Dermis lymphatic vessel endothelial cell (primary cell): ENCODE data around the gene RANBP10. TPM values are rescaled to one million over a fixed set of nuclear protein-coding genes. Genes with fewer than 3 reads are reported as not detected.

Source experiments
- total RNA-seq: library from RNA; depleted of rRNA; stranded (reverse); fragments of >200 nt; gene quantifications from 2 replicates; pipeline ENCODE4 v1.2.1, GENCODE V29; 2014

RANBP10 gene
- 7.0 and 7.9 TPM in 2 replicates for total RNA-seq

DNA sequence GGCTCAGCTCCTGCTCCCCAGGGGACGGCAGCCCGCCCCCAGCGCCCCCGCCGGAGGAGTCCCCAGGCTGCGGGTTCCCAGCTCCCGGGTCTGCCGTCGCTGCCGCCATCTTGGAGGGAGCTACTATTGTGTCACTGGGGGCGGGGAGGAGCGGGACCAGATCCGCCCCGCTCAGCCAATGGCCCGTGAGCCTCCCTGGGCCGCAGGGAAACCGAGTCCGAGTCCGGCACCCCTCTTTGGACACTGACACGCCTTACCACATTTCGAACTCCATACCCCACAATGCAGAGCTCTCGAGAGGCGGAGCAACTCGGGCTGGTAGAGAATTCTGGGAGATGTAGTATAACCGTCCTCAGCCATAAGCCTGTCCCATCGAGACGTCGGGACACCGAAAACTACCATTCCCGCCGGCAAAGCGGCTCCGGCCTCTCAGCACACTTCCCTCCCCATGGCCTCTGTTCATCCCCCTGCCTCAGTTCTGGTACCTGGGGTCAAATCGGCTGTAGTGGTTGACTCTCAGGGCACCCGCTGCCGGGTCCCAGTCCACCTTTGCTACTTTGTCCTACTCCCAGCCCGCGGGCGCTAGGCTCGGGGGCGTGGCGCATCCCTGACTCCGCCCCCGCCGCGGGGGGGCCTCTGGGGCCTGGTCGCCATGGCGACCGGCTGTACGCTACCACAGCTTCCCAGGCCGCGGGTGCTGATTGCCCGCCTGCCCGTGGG is at the start of gene RANBP10, which contains the start of gene TSNAXIP1:
RANBP10 (minus strand) TSS at position 133 of the 720 bp plus-strand sequence; CDS start at position 109, 24 bp downstream.
TSNAXIP1 (plus strand) TSS at position 462 of the 720 bp plus-strand sequence. CDS start 261 bp downstream, outside the sequence.

DNA sequence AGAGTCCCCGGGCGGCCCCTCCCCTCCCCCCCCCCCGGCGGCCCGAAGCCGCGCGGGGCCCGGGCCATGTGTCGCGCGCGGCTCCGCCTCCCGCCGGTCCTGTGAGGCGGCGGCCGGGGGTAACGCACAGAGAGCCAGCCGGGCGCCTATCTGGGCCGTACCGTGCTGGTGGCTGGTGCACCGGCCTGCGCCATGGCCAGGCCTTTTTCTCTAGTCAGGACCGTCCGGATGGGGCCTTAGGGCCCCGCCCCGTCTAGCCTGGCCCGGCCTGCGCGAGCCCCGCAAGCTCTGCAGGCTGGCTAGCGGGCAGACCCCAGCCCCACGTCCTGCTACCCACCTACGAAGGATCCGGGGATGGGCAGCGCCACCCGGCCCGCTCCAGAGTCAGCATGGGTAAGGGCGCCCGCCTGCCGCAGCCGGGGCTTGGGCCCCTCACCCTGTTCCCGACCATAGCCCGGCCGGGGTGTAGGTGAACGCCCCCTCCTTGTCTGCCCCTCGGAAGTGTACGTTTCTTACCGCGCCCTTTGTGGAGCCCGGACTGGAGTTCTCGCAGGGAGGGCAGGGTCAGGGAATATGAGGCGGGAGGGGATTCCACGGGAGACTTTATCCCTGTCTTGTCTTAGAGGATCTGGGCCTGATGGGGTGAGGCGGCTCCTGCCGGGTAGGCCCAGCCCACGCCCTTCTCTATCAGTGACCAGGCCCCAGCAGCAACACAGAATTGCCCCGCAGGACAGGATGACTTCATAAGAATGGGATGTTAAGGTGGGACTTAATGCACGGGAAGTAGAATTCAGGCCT is 40.9 kb upstream of the RANBP10 start, which contains the start of gene CENPT:
CENPT (minus strand) TSS at position 630 of the 798 bp plus-strand sequence. CDS start 13,834 bp downstream, outside the sequence.

DNA sequence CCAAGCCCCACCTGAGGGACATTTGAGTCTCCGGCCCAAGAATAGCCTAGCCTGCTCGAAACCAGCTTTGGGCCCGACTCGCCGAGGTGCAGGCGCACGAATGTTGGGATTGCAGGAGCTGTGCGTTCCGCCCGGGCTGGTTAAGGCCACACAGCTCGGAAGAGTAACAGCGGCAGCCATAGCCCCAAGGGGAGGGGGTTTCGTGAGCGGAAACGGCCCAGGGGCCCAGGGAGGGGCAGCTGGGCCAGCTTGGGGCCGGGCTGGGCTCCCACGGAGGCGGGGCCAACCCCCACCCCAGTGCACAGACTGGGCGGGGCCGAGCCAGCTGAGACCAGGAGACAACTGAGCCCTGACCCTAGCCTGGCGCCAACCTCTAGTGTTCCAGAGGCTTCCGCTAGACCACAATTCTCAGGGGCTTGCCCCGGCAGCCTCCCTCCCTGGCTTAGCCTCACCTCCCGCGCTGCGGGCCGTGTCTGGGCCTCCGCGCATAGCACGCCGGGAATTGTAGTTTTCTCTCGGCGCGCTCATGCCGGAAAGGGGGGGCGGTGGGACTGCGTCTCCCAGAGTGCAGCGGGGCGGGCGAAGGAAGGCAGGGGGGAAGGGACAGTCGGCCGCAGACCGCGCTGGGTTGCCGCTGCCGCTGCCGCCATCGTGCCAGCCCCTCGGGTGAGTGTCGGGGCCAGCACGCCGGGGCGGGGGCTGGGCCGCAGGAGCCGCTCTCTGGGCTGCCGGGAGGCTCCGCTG is 40.1 kb upstream of the RANBP10 start, which contains the start of gene NUTF2:
NUTF2 (plus strand) TSS at position 614 of the 744 bp plus-strand sequence. CDS start 18,198 bp downstream, outside the sequence.

DNA sequence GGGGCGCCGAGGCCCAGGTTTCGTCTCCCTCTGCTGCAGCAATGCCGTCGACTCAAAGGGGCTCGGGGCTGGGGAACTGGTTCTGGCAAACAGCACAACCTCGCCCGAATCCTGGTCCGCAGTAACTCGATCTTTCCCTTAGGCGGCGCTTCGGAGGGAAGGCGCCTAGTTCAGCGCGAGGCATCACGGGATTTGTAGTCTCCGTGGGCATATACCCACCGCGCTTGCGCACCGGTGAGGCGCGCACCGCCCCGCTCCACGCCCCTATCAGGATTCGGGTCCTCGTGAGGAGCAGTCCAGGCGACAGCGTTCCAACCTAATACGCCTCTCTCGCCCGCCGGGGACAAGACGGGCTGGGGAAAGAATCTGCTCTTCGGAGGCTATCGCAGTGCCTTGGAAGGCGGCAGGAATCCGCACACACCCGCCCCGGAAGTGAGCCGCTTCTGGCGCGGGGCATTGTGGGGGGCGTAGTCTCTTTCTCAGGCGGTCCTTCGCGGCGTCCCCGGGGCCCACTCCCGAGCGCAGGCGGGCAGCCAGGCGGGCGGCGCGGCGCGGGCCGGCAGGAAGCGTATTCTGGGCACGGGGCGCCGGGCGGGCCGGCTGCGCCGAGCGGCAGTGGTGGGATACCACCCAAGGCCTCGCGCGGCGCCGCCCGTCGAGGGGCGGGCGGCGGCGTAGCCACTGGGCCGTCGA is 35.6 kb upstream of the RANBP10 start, which contains the start of gene THAP11:
THAP11 (plus strand) TSS at position 505 of the 693 bp plus-strand sequence. CDS start 235 bp downstream, outside the sequence.

DNA sequence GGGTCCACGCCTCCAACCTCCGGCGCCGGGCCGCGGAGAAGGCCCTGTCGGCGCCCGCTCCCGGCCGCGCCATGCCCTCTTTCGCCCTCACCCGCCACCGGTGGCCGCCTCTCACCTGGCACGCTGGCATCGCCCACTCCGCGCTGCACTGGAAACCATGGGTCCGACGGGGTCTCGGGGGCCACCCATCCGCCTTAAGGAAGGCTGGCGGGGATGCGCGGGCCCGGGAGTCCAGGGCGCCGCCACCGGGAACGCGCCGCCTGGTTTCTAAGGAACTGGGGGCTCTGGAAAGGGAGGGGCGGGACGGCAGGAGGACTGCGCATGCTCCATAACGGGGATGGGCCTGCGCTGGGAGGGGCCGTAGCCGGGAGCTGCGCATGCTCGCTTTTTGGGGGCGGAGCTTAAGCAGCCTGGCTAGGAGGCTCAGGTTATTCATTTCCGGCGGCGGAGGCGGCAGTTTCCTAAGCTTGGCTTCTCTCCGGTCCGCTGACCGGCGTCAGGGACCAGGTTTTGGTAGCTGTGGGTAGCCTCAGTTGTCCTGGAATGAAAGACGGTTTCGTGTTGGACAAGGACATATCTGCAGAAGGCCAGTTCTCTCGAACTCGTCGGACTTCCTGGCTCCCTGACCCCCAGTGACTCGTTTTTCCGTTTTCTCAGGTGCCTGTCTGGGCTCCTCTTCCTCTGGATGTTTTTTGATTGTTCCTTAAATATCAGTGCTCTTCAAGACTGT is 87.1 kb downstream of the RANBP10 start, which contains the start of gene GFOD2:
GFOD2 (minus strand) TSS at position 269 of the 730 bp plus-strand sequence. CDS start 33,601 bp downstream, outside the sequence.

Other genes with a start within 250 kb of the RANBP10 start
- 20.2 and 30.3 TPM in 2 replicates for gene CTCF, start 244.0 kb downstream of the RANBP10 start, total RNA-seq
- 0.17 and 0.33 TPM in 2 replicates for gene CARMIL2, start 161.4 kb downstream of the RANBP10 start, total RNA-seq
- gene ACD, start 146.3 kb downstream of the RANBP10 start, total RNA-seq: 7.2 and 10.4 TPM in 2 replicates
- gene PARD6A, start 145.6 kb downstream of the RANBP10 start, total RNA-seq: 1.5 and 2.8 TPM in 2 replicates
- gene ENKD1, start 139.8 kb downstream of the RANBP10 start, total RNA-seq: 10.7 and 11.7 TPM in 2 replicates
- 3.3 and 3.8 TPM in 2 replicates for gene C16orf86, start 139.7 kb downstream of the RANBP10 start, total RNA-seq
- gene GFOD2, start 87.2 kb downstream of the RANBP10 start, total RNA-seq: 63.6 and 72.4 TPM in 2 replicates
- gene TSNAXIP1, start 329 bp upstream of the RANBP10 start, total RNA-seq: 0.26 and 0.76 TPM in 2 replicates
- gene THAP11, start 35.8 kb upstream of the RANBP10 start, total RNA-seq: 34.5 and 38.6 TPM in 2 replicates
- 161 and 190 TPM in 2 replicates for gene NUTF2, start 40.4 kb upstream of the RANBP10 start, total RNA-seq
- 16.4 and 16.6 TPM in 2 replicates for gene CENPT, start 41.1 kb upstream of the RANBP10 start, total RNA-seq
- 43.3 and 46.4 TPM in 2 replicates for gene EDC4, start 66.5 kb upstream of the RANBP10 start, total RNA-seq
- 0.22 TPM in 1 of 2 replicates, not detected in the other for gene NRN1L, start 78.3 kb upstream of the RANBP10 start, total RNA-seq
- gene PSKH1, start 86.7 kb upstream of the RANBP10 start, total RNA-seq: 13.3 and 14.9 TPM in 2 replicates
- gene CTRL, start 125.3 kb upstream of the RANBP10 start, total RNA-seq: 0.26 and 0.33 TPM in 2 replicates
- gene PSMB10, start 130.3 kb upstream of the RANBP10 start, total RNA-seq: 70.5 and 98.4 TPM in 2 replicates
- gene LCAT, start 137.6 kb upstream of the RANBP10 start, total RNA-seq: 2.8 and 3.0 TPM in 2 replicates
- 55.5 and 80.1 TPM in 2 replicates for gene SLC12A4, start 162.1 kb upstream of the RANBP10 start, total RNA-seq
- 0.09 and 0.11 TPM in 2 replicates for gene DPEP3, start 173.9 kb upstream of the RANBP10 start, total RNA-seq
- gene DPEP2, start 192.9 kb upstream of the RANBP10 start, total RNA-seq: 15.0 and 30.2 TPM in 2 replicates
- 0.09 and 0.11 TPM in 2 replicates for gene DPEP2NB, start 209.4 kb upstream of the RANBP10 start, total RNA-seq
- 23.5 and 25.4 TPM in 2 replicates for gene DDX28, start 216.7 kb upstream of the RANBP10 start, total RNA-seq
- gene DUS2, start 216.7 kb upstream of the RANBP10 start, total RNA-seq: 20.9 and 23.5 TPM in 2 replicates